Stimulated activated CD8-positive, alpha-beta memory T cell treated with anti-CD3 and anti-CD28 coated beads, Interleukin-7, amount 100 ng/mL, for 4 hours (primary cell): ENCODE results near the gene ZNF507.

Experiments
- DNase-seq, 2 donors: peaks; one replicate each; pipeline ENCODE4 v3.0.0-alpha.2; 2020; ENCODE audit warnings: low read depth in 2 of 2

Gene ZNF507

GRCh38 chr19:32339988-32340874, 5.2 kb upstream of the ZNF507 start:
- DNase-seq: peak in 1 of 2 donors; percentile 6

GRCh38 chr19:32342695-32343094, 2.7 kb upstream of the ZNF507 start:
- no peak for DNase-seq

- DNase-seq: no peak
Measured at GRCh38 chr19:32343550-32344262, 1.7 kb upstream of the ZNF507 start.

GRCh38 chr19:32346901-32347300, 1.5 kb downstream of the ZNF507 start:
- no peak for DNase-seq

- no peak for DNase-seq
Measured at GRCh38 chr19:32347573-32347972, 2.2 kb downstream of the ZNF507 start.

GRCh38 chr19:32349051-32349450, 3.6 kb downstream of the ZNF507 start:
- no peak for DNase-seq

GRCh38 chr19:32349724-32350470, 4.5 kb downstream of the ZNF507 start:
- DNase-seq: no peak

GRCh38 chr19:32350471-32350865, 5.1 kb downstream of the ZNF507 start:
- no peak for DNase-seq

GRCh38 chr19:32350987-32351348, 5.6 kb downstream of the ZNF507 start:
- no peak for DNase-seq

GRCh38 chr19:32352241-32352630, 6.8 kb downstream of the ZNF507 start:
- no peak for DNase-seq

- DNase-seq: no peak
Measured at GRCh38 chr19:32354345-32354744, 8.9 kb downstream of the ZNF507 start.

GRCh38 chr19:32355309-32355708, 9.9 kb downstream of the ZNF507 start:
- DNase-seq: no peak

GRCh38 chr19:32357720-32358119, 12.3 kb downstream of the ZNF507 start:
- no peak for DNase-seq

GRCh38 chr19:32358321-32358720, 12.9 kb downstream of the ZNF507 start:
- DNase-seq: no peak

GRCh38 chr19:32359581-32359980, 14.2 kb downstream of the ZNF507 start:
- DNase-seq: no peak

GRCh38 chr19:32361574-32362317, 16.3 kb downstream of the ZNF507 start:
- DNase-seq: no peak

- no peak for DNase-seq
Measured at GRCh38 chr19:32362318-32362691, 16.9 kb downstream of the ZNF507 start.

GRCh38 chr19:32363175-32363574, 17.8 kb downstream of the ZNF507 start:
- DNase-seq: no peak

GRCh38 chr19:32363632-32364031, 18.2 kb downstream of the ZNF507 start:
- DNase-seq: no peak

GRCh38 chr19:32364040-32364439, 18.6 kb downstream of the ZNF507 start:
- DNase-seq: no peak

GRCh38 chr19:32367063-32367462, 21.7 kb downstream of the ZNF507 start:
- DNase-seq: no peak
